A549 (cell line): ENCODE results near the gene IGF1R. TPM values are rescaled to one million over a fixed set of nuclear protein-coding genes. Genes with fewer than 3 reads are reported as not detected.

Experiments
- ATAC-seq, 2 experiments: fragments of 200-7000 bp in 1 of 2; fragments of >200 bp in 1 of 2; cut with Nextera tagmentation in 1 of 2; cut with Tn5 transposase in 1 of 2; 3 replicates each; pipeline versions ENCODE4 v1.8.0 to v1.9.1; 2018 to 2020; ENCODE audit warnings: mild to moderate bottlenecking in 1 of 2, moderate library complexity in 1 of 2
- CTCF ChIA-PET: fragments of 300-600 bp; sonication (Branson Sonifier 250); formaldehyde crosslinking; extraction: SDS; loops from one replicate; lab custom pipeline; 2021; ENCODE audit warnings: antibody characterized with exemption, inconsistent platforms; lab: Yijun Ruan, JAX
- POLR2A ChIA-PET: fragments of 350-600 bp; formaldehyde crosslinking; extraction: SDS; loops from one replicate; lab custom pipeline; 2021; ENCODE audit warnings: antibody characterized with exemption, inconsistent platforms; lab: Yijun Ruan, JAX
- DNase-seq, 2 experiments: peaks; one replicate each; pipeline versions ENCODE4 v3.0.0 to v3.0.0-alpha.2; 2011 to 2016; ENCODE audit warnings: low read depth in 1 of 2, low spot score in 1 of 2
- FAIRE-seq: peaks from 2 replicates; lab custom pipeline; 2011; peaks lifted over from hg19 to GRCh38; lab: Jason Lieb, UNC
- H3K27ac ChIP-seq, 2 experiments: fragments of >200 bp; sonication (Bioruptor Twin); formaldehyde crosslinking; 3 replicates each; pipeline ENCODE4 v1.5.1; 2016 to 2017
- H3K4me1 ChIP-seq: fragments of >200 bp; sonication (Bioruptor Twin); formaldehyde crosslinking; 3 replicates; pipeline ENCODE4 v1.6.1; 2016
- H3K4me2 ChIP-seq: fragments of >200 bp; sonication (Bioruptor Twin); formaldehyde crosslinking; 3 replicates; pipeline ENCODE4 v1.6.1; 2016
- H3K4me3 ChIP-seq: fragments of >200 bp; sonication (Bioruptor Twin); formaldehyde crosslinking; 3 replicates; pipeline ENCODE4 v1.5.1; 2016
- H3K9me3 ChIP-seq: fragments of >200 bp; sonication (Bioruptor Twin); formaldehyde crosslinking; 3 replicates; pipeline ENCODE4 v1.6.1; 2016
- EHF ChIP-seq: fragments of 250-450 bp; sonication (Bioruptor Pico); IDR thresholded peaks from 2 replicates; pipeline ENCODE4 v1.5.0; 2020; ENCODE audit warnings: mild to moderate bottlenecking
- EHMT2 ChIP-seq: fragments of 200-600 bp; sonication (generic); IDR thresholded peaks from 2 replicates; pipeline ENCODE4 v1.6.1; 2016; ENCODE audit warnings: antibody characterized with exemption, low read depth, mild to moderate bottlenecking, moderate library complexity
- ELK1 ChIP-seq: fragments of 150-350 bp; IDR thresholded peaks from 2 replicates; pipeline ENCODE4 v1.6.1; 2014; ENCODE audit warnings: low read depth, mild to moderate bottlenecking, low read length
- EP300 ChIP-seq, 2 experiments: fragments of >200 bp; sonication (Bioruptor Twin); formaldehyde crosslinking; IDR thresholded peaks; 2 replicates in 1 of 2; 3 replicates in 1 of 2; pipeline ENCODE4 v1.6.1; 2016 to 2017
- ESRRA ChIP-seq: fragments of 150-350 bp; IDR thresholded peaks from 2 replicates; pipeline ENCODE4 v1.6.1; 2014; ENCODE audit warnings: mild to moderate bottlenecking, low read length, borderline replicate concordance
- FOSB ChIP-seq: fragments of 250-450 bp; sonication (Bioruptor Pico); IDR thresholded peaks from 2 replicates; pipeline ENCODE4 v1.5.0; 2020; ENCODE audit warnings: mild to moderate bottlenecking, moderate library complexity
- HDAC2 ChIP-seq: fragments of 200-600 bp; sonication (generic); IDR thresholded peaks from 2 replicates; pipeline ENCODE4 v1.6.1; 2016
- HES2 ChIP-seq: fragments of >200 bp; sonication (Bioruptor Twin); formaldehyde crosslinking; IDR thresholded peaks from 2 replicates; pipeline ENCODE4 v1.6.1; 2016
- KDM1A ChIP-seq: fragments of 200-600 bp; sonication (generic); IDR thresholded peaks from 2 replicates; pipeline ENCODE4 v1.6.1; 2016; ENCODE audit warnings: low read depth, mild to moderate bottlenecking
- MAFK ChIP-seq: fragments of 450-650 bp; IDR thresholded peaks from 2 replicates; pipeline ENCODE4 v1.6.1; 2014; ENCODE audit not compliant: partially characterized antibody
- MAZ ChIP-seq: fragments of 150-350 bp; IDR thresholded peaks from 2 replicates; pipeline ENCODE4 v1.6.1; 2014; ENCODE audit warnings: antibody characterized with exemption, low read depth, low read length, borderline replicate concordance
- NFE2L2 ChIP-seq: fragments of 150-350 bp; conservative IDR thresholded peaks from 2 replicates; pipeline ENCODE4 v1.6.1; 2014; ENCODE audit warnings: low read length
- PHF8 ChIP-seq: fragments of 200-600 bp; sonication (generic); IDR thresholded peaks from 2 replicates; pipeline ENCODE4 v1.6.1; 2016; ENCODE audit warnings: low read depth, mild to moderate bottlenecking, antibody characterized with exemption, moderate library complexity, borderline replicate concordance
- POLR2A ChIP-seq: IDR thresholded peaks from 2 replicates; pipeline ENCODE4 v1.6.1; 2012; ENCODE audit warnings: mild to moderate bottlenecking, low read length
- RNF2 ChIP-seq: fragments of 200-600 bp; sonication (generic); IDR thresholded peaks from 2 replicates; pipeline ENCODE4 v1.6.1; 2016; ENCODE audit warnings: low read depth, mild to moderate bottlenecking, antibody characterized with exemption, moderate library complexity, borderline replicate concordance
- SMC3 ChIP-seq: fragments of >200 bp; sonication (Bioruptor Twin); formaldehyde crosslinking; IDR thresholded peaks from 3 replicates; pipeline ENCODE4 v1.6.1; 2018; ENCODE audit warnings: inconsistent platforms
- TFCP2L1 ChIP-seq: fragments of 250-450 bp; sonication (Bioruptor Pico); IDR thresholded peaks from 2 replicates; pipeline ENCODE4 v1.5.0; 2021; ENCODE audit warnings: mild to moderate bottlenecking
- TP53 ChIP-seq: fragments of 250-450 bp; sonication (Bioruptor Pico); IDR thresholded peaks from 2 replicates; pipeline ENCODE4 v1.5.0; 2021; ENCODE audit warnings: mild to moderate bottlenecking, moderate library complexity
- ZFP36 ChIP-seq: fragments of 450-650 bp; IDR thresholded peaks from 2 replicates; pipeline ENCODE4 v1.6.1; 2014; ENCODE audit warnings: borderline replicate concordance; ENCODE audit not compliant: partially characterized antibody
- ZNF302 ChIP-seq: fragments of 250-450 bp; sonication (Bioruptor Pico); IDR thresholded peaks from 2 replicates; pipeline ENCODE4 v1.9.0; 2021; ENCODE audit warnings: inconsistent platforms, mild to moderate bottlenecking, moderate library complexity
- WGBS: methylation state at CpG from one replicate; pipeline ENCODE4 v1.1.6; 2017; ENCODE audit errors: missing lambda C conversion rate; 5-methylcytosine and 5-hydroxymethylcytosine counted together
- polyA plus RNA-seq, 4 experiments: library from polyadenylated mRNA; depleted of rRNA in 3 of 4; stranded (reverse); fragments of >200 nt; fragmentation: RNase III in 1 of 4; extraction: RNeasy Plus Mini Kit Qiagen cat#74134 plus additional on column Dnase treatment in 1 of 4; gene quantifications; 2 replicates in 3 of 4; 3 replicates in 1 of 4; pipeline ENCODE4 v1.2.3, GENCODE V29; 2011 to 2017
- TF ChIP-seq, protein P1 (sequence below): fragments of 200-600 bp; sonication (generic); IDR thresholded peaks from 2 replicates; pipeline ENCODE4 v1.6.1; 2016; ENCODE audit warnings: antibody characterized with exemption, mild to moderate bottlenecking, moderate library complexity
- TF ChIP-seq, protein P2 (sequence below): IDR thresholded peaks from 2 replicates; pipeline ENCODE4 v1.6.1; 2012; ENCODE audit warnings: low read depth, borderline replicate concordance
- TF ChIP-seq, protein P3 (sequence below): fragments of >200 bp; sonication (Bioruptor Twin); formaldehyde crosslinking; IDR thresholded peaks from 3 replicates; pipeline ENCODE4 v1.6.1; 2016
- TF ChIP-seq, protein P4 (sequence below): IDR thresholded peaks from 2 replicates; pipeline ENCODE4 v1.6.1; 2012

IGF1R gene
- polyA plus RNA-seq, 2 of the 4 experiments (the other 2 are of a cell fraction) = 42.6 to 69.5 TPM

DNA sequence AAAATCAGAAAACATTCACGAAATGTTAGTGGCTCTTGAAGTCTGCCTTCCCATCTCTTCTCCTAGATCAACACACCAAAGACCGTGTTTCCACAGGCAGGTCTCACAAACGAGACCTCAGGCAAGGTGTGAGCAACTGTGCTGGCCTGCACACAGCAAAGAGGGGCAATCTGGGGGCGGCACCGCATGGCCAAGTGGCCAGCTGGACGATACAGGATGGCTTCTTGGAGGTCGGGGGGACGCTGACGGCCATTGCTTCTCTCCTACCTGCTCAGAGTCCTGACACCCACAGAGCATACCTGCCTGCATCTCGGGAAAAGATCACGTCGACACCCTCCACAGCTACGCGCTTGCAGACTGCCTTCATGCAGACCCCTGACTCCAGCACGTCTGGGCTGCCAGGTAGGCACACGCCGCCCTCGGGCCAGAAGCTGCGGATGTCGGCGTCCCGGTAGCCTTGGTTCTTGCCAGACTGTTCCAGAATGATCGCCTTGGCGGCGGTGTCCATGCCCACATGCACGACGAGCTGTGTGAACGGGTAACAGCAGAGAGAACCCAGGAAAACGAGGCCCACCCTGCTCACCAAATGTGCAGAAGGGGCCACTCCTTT lies 320.9 kb downstream of the IGF1R start:
- no peak overlapping the region for H3K4me3 ChIP-seq
- no peak; a peak in 1 of 6 replicates for ATAC-seq
- H3K4me1 ChIP-seq = peaks cover 6% of the 10 kb centered on the region; the same call in 2 of the 3 replicates
- H3K4me2 ChIP-seq = no peak overlapping the region
- H3K9me3 ChIP-seq = no peaks in the 10 kb centered on the region
- no peak for DNase-seq
- 83% methylated on average over 29 of the region's 29 CpGs for whole genome bisulfite sequencing
- no peak overlapping the region for H3K27ac ChIP-seq
- ChIA-PET POLR2A (interaction anchor here (0.6 kb wide), 1 partner anchor 213 kb away, joined by 5 read pairs; no protein-coding TSS in a partner anchor), CTCF (interaction anchor here (0.7 to 1.6 kb wide), 3 partner anchors 28 to 131 kb away, joined by 3 read pairs; no protein-coding TSS in a partner anchor)
- no peak for FAIRE-seq
- TF ChIP-seq HES2 (no peak), EHF (CRISPR knock-in tag) (no peak), EHMT2 (no peak), ESRRA (no peak), TFCP2L1 (CRISPR knock-in tag) (no peak), ELK1 (no peak), SMC3 (no peak), MAZ (no peak)
- TF ChIP-seq, protein P1, sequence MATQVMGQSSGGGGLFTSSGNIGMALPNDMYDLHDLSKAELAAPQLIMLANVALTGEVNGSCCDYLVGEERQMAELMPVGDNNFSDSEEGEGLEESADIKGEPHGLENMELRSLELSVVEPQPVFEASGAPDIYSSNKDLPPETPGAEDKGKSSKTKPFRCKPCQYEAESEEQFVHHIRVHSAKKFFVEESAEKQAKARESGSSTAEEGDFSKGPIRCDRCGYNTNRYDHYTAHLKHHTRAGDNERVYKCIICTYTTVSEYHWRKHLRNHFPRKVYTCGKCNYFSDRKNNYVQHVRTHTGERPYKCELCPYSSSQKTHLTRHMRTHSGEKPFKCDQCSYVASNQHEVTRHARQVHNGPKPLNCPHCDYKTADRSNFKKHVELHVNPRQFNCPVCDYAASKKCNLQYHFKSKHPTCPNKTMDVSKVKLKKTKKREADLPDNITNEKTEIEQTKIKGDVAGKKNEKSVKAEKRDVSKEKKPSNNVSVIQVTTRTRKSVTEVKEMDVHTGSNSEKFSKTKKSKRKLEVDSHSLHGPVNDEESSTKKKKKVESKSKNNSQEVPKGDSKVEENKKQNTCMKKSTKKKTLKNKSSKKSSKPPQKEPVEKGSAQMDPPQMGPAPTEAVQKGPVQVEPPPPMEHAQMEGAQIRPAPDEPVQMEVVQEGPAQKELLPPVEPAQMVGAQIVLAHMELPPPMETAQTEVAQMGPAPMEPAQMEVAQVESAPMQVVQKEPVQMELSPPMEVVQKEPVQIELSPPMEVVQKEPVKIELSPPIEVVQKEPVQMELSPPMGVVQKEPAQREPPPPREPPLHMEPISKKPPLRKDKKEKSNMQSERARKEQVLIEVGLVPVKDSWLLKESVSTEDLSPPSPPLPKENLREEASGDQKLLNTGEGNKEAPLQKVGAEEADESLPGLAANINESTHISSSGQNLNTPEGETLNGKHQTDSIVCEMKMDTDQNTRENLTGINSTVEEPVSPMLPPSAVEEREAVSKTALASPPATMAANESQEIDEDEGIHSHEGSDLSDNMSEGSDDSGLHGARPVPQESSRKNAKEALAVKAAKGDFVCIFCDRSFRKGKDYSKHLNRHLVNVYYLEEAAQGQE = no peak
- TF ChIP-seq, protein P2, sequence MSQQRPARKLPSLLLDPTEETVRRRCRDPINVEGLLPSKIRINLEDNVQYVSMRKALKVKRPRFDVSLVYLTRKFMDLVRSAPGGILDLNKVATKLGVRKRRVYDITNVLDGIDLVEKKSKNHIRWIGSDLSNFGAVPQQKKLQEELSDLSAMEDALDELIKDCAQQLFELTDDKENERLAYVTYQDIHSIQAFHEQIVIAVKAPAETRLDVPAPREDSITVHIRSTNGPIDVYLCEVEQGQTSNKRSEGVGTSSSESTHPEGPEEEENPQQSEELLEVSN = no peak
- TF ChIP-seq, protein P3, sequence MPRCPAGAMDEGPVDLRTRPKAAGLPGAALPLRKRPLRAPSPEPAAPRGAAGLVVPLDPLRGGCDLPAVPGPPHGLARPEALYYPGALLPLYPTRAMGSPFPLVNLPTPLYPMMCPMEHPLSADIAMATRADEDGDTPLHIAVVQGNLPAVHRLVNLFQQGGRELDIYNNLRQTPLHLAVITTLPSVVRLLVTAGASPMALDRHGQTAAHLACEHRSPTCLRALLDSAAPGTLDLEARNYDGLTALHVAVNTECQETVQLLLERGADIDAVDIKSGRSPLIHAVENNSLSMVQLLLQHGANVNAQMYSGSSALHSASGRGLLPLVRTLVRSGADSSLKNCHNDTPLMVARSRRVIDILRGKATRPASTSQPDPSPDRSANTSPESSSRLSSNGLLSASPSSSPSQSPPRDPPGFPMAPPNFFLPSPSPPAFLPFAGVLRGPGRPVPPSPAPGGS = no peak

GRCh38 chr15:98970799-98971198 lies 322.5 kb downstream of the IGF1R start:
- ChIA-PET POLR2A (no interaction called here), CTCF (interaction anchor here (0.6 to 1.4 kb wide), 4 partner anchors 18 to 75 kb away, joined by 3 to 5 read pairs (median 4); no protein-coding TSS in a partner anchor)
- H3K4me3 ChIP-seq = no peak overlapping the region
- no peaks in the 10 kb centered on the region for H3K9me3 ChIP-seq
- no peak for ATAC-seq
- WGBS = 76% methylated on average over 8 of the region's 8 CpGs
- no peak overlapping the region for H3K27ac ChIP-seq
- no peak overlapping the region for H3K4me2 ChIP-seq
- no peak for FAIRE-seq
- DNase-seq = no peak
- H3K4me1 ChIP-seq = peaks cover 5% of the 10 kb centered on the region; the same call in 2 of the 3 replicates
- TF ChIP-seq, protein P4, sequence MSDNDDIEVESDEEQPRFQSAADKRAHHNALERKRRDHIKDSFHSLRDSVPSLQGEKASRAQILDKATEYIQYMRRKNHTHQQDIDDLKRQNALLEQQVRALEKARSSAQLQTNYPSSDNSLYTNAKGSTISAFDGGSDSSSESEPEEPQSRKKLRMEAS = no peak
- TF ChIP-seq EP300 (IDR thresholded peaks at IDR 0.05) (no peak), KDM1A (no peak), TP53 (CRISPR knock-in tag) (no peak), ZNF302 (CRISPR knock-in tag) (no peak), PHF8 (no peak), RNF2 (no peak), MAFK (no peak), FOSB (CRISPR knock-in tag) (no peak), ZFP36 (no peak), POLR2A (no peak), HDAC2 (no peak), NFE2L2 (no peak), EHMT2 (no peak)
- TF ChIP-seq, protein P1 = no peak
- TF ChIP-seq, protein P3 = no peak
